Measurements from ENCODE around the gene CD59.

CD59 gene

DNA sequence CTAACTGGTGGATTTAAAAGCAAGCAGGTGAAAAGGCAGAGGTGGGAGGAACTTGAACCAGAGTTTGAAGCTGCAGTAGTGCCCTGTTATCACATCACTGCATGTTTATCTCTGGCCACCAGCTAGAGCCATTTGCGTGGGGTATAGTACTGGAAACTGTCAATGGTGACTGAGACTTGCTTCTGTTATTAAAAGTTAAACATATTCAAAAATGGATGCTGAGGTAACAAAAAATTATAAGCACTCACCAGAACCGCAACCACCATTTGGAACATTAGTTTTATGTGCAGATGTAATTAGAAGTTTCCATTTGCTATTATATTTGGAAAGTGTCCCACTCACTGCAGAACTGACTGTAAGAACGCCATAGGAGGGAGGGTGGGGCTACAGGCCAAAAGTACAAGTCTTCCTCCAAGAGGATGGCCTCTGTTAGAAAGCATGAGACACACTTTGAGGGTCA is 1.2 kb upstream of the CD59 start:
- Histone ChIP-seq H3K4me1 (ENCODE audit: insufficient read depth, poor library complexity, severe bottlenecking) (peaks cover 27% of the 10 kb centered on the region), H3K27me3 (ENCODE audit: insufficient read depth, poor library complexity, severe bottlenecking) (no peaks in the 10 kb centered on the region), H3K27ac (ENCODE audit: poor library complexity, severe bottlenecking) (peak overlapping the region; percentile 80), H3K4me3 (ENCODE audit: severe bottlenecking) (no peak overlapping the region), H3K9me3 (ENCODE audit: severe bottlenecking) (no peaks in the 10 kb centered on the region), H3K36me3 (ENCODE audit: low read depth) (peaks cover 36% of the 10 kb centered on the region)
- TF ChIP-seq, protein P1, sequence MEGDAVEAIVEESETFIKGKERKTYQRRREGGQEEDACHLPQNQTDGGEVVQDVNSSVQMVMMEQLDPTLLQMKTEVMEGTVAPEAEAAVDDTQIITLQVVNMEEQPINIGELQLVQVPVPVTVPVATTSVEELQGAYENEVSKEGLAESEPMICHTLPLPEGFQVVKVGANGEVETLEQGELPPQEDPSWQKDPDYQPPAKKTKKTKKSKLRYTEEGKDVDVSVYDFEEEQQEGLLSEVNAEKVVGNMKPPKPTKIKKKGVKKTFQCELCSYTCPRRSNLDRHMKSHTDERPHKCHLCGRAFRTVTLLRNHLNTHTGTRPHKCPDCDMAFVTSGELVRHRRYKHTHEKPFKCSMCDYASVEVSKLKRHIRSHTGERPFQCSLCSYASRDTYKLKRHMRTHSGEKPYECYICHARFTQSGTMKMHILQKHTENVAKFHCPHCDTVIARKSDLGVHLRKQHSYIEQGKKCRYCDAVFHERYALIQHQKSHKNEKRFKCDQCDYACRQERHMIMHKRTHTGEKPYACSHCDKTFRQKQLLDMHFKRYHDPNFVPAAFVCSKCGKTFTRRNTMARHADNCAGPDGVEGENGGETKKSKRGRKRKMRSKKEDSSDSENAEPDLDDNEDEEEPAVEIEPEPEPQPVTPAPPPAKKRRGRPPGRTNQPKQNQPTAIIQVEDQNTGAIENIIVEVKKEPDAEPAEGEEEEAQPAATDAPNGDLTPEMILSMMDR (IDR thresholded peaks at IDR 0.05; ENCODE audit: poor library complexity, severe bottlenecking): no peak
- ATAC-seq (ENCODE audit: low read depth) (no peak), DNase-seq (ENCODE audit: low spot score) (no peak)

DNA sequence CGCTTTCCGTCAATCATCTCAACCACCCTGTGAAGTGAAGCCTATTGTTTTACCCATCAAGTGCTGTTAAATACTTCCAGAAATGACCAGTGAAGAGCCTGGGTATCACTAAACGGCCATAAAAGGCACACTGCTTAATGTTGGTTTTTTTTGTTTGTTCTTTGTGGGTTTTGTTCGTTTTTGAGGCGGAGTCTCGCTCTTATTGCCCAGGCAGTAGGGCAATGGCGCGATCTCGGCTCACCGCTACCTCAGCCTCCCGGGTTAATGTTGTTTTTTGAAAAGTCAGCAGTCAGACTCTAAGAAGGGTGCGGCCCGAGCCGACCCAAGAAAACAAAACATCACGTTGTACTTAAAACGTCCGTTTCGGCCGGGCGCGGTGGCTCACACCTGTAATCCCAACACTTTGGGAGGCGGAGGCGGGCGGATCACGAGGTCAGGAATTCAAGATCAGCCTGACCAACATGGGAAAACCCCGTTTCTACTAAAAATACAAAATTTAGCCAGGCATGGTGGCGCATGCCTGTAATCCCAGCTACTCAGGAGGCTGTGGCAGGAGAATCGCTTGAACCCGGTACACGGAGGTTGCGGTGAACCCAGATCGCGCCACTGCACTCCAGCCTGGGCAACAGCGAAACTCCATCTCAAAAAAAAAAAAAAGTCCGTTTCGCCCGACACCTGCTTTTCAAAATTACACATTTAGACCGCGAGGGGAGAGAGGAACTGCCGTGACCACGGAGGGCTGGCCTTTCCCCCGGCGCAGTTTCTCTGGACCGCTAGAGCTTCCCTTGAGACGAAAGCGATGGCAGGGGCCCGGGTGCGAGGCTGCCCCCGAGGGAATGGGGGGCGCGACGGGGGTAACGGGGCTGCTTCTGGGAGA is 714 bp downstream of the CD59 start:
- H3K4me3 ChIP-seq (ENCODE audit: severe bottlenecking): peak overlapping the region; percentile 88
- TF ChIP-seq, protein P1 (IDR thresholded peaks at IDR 0.05; ENCODE audit: poor library complexity, severe bottlenecking): no peak
- peaks cover 50% of the 10 kb centered on the region for H3K36me3 ChIP-seq (ENCODE audit: low read depth)
- peaks cover 43% of the 10 kb centered on the region for H3K4me1 ChIP-seq (ENCODE audit: insufficient read depth, poor library complexity, severe bottlenecking)
- peak overlapping the region; percentile 80 for H3K27ac ChIP-seq (ENCODE audit: poor library complexity, severe bottlenecking)
- no peaks in the 10 kb centered on the region for H3K9me3 ChIP-seq (ENCODE audit: severe bottlenecking)
- H3K27me3 ChIP-seq (ENCODE audit: insufficient read depth, poor library complexity, severe bottlenecking): no peaks in the 10 kb centered on the region
- ATAC-seq (ENCODE audit: low read depth) (0 out of 3 replicates have a peak, but pooled peaks have one; percentile 1), DNase-seq (ENCODE audit: low spot score) (no peak)

DNA sequence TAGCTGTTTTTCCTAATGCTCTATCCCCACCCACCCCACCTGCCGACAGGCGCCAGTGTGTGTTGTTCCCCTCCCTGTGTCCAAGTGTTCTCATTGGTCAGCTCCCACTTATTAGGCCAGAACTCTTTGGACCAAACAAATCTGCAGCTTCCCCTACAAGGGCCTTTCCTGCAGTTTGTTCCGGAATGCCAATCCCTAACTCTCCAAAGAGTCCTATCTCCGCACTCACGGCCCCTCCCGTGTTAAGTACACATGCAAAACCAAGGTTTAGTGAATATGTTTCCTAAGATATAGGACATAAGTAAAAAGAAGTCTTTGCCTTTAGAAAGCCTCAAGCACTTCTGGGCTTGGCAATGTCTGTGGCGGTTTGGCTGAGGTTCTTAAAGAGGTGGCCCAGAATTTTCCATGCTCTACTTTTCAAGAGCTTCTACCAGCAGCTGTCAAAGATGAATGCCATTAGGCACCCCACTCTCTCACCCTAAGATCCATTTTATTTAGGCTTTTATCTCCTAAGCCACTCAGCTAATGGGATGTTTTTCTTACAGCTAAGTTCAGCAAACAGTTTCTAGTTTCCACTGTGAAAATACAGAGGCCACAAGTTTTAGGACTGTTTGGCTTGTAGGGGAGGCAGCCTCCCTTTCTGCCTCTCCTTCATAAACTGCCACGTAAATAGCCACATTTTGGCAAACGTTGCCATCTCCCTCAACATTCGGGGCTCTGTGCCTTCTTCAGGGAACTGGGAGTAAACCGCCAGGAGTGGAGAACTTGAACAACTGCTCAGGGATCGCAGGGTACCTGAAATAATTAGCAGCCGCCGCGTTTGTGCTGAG is 1.6 kb downstream of the CD59 start:
- Histone ChIP-seq H3K36me3 (ENCODE audit: low read depth) (peaks cover 58% of the 10 kb centered on the region), H3K27ac (ENCODE audit: poor library complexity, severe bottlenecking) (peak overlapping the region; percentile 80)

DNA sequence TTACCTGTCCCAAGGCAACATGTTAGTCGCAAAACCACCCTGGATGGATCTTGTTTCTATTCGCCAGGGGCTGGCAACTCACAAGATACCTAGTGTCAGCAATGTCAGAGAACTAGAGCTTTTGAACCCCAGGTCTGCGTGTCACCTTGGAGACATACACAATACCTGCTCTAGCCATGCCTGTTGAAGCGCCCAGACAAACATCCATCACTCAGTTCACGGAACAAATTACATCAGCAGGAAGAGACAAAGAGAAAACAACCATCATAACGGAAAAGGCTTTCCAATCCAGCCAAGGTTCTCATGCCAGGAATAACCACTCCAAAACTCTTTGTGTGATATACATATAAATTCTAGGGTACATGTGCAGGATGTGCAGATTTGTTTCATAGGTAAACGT is 2.2 kb downstream of the CD59 start:
- DNase-seq (ENCODE audit: low spot score) (no peak), ATAC-seq (ENCODE audit: low read depth) (no peak)
- H3K27me3 ChIP-seq (ENCODE audit: insufficient read depth, poor library complexity, severe bottlenecking): no peaks in the 10 kb centered on the region
- H3K4me3 ChIP-seq (ENCODE audit: severe bottlenecking): peak overlapping the region; percentile 88
- peaks cover 65% of the 10 kb centered on the region for H3K36me3 ChIP-seq (ENCODE audit: low read depth)
- H3K4me1 ChIP-seq (ENCODE audit: insufficient read depth, poor library complexity, severe bottlenecking): peaks cover 56% of the 10 kb centered on the region
- peak overlapping the region; percentile 80 for H3K27ac ChIP-seq (ENCODE audit: poor library complexity, severe bottlenecking)
- H3K9me3 ChIP-seq (ENCODE audit: severe bottlenecking): no peaks in the 10 kb centered on the region
- TF ChIP-seq, protein P1 (IDR thresholded peaks at IDR 0.05; ENCODE audit: poor library complexity, severe bottlenecking): no peak

More for the DNA sequence above, 1.6 kb downstream of the CD59 start:
- Histone ChIP-seq H3K4me1 (ENCODE audit: insufficient read depth, poor library complexity, severe bottlenecking) (peaks cover 52% of the 10 kb centered on the region), H3K27me3 (ENCODE audit: insufficient read depth, poor library complexity, severe bottlenecking) (no peaks in the 10 kb centered on the region), H3K4me3 (ENCODE audit: severe bottlenecking) (peak overlapping the region; percentile 88), H3K9me3 (ENCODE audit: severe bottlenecking) (no peaks in the 10 kb centered on the region)
- TF ChIP-seq, protein P1 (IDR thresholded peaks at IDR 0.05; ENCODE audit: poor library complexity, severe bottlenecking): no peak
- ATAC-seq (ENCODE audit: low read depth) (peak; percentile 33), DNase-seq (ENCODE audit: low spot score) (no peak)
